Measurements from ENCODE around the gene SMC1B. TPM values are rescaled to one million over a fixed set of nuclear protein-coding genes. Genes with fewer than 3 reads are reported as not detected.

Gene SMC1B
- total and polyA plus RNA-seq, 4 donors, result 0.01 to 0.04 TPM; not detected in 2

- peaks cover 0 to 6% (median 1%) of the 10 kb centered on the region in 4 donors for H3K36me3 ChIP-seq (ENCODE audit: control insufficient read depth in 4 of 4, insufficient read depth in 4 of 4, low read length in 4 of 4)
- H3K4me1 ChIP-seq (ENCODE audit: control insufficient read depth in 5 of 5, insufficient read depth in 5 of 5, low read length in 5 of 5), result peaks cover 7 to 38% (median 18%) of the 10 kb centered on the region in 5 donors
- no peak for DNase-seq
- no peaks in the 10 kb centered on the region for H3K9me3 ChIP-seq (ENCODE audit: control insufficient read depth in 4 of 4, insufficient read depth in 3 of 4, low read length in 3 of 4)
- H3K4me3 ChIP-seq, result no peak overlapping the region
- no peak overlapping the region for H3K9ac ChIP-seq (ENCODE audit: insufficient read depth in 1 of 2, low read length in 2 of 2)
- no peaks in the 10 kb centered on the region for H3K27me3 ChIP-seq (ENCODE audit: control insufficient read depth in 3 of 3, insufficient read depth in 3 of 3, low read length in 2 of 3)
- WGBS, 2 donors, result 78% methylated on average over 4 of the region's 4 CpGs
- no peak for ATAC-seq (ENCODE audit: insufficient read depth, low FRiP score)
- no peak for TF ChIP-seq CTCF (IDR thresholded peaks at IDR 0.05; ENCODE audit: control extremely low read depth, extremely low read depth)
- H3K27ac ChIP-seq (ENCODE audit: low read depth in 1 of 2, low read length in 1 of 2), result no peak overlapping the region
Measured at GRCh38 chr22:45312856-45313255, 100.5 kb downstream of the SMC1B start.

- H3K9ac ChIP-seq (ENCODE audit: insufficient read depth in 1 of 2, low read length in 2 of 2), result no peak overlapping the region
- no peak for TF ChIP-seq CTCF (IDR thresholded peaks at IDR 0.05; ENCODE audit: control extremely low read depth, extremely low read depth)
- H3K4me3 ChIP-seq, result no peak overlapping the region
- DNase-seq (no peak), ATAC-seq (ENCODE audit: insufficient read depth, low FRiP score) (no peak)
- WGBS, 2 donors, result 91 to 92% methylated on average over 8 of the region's 8 CpGs
- H3K27me3 ChIP-seq (ENCODE audit: control insufficient read depth in 3 of 3, insufficient read depth in 3 of 3, low read length in 2 of 3), result no peaks in the 10 kb centered on the region
- H3K36me3 ChIP-seq (ENCODE audit: control insufficient read depth in 4 of 4, insufficient read depth in 4 of 4, low read length in 4 of 4), result peaks cover 0 to 6% (median 1%) of the 10 kb centered on the region in 4 donors
- peaks cover 3 to 33% (median 13%) of the 10 kb centered on the region in 5 donors for H3K4me1 ChIP-seq (ENCODE audit: control insufficient read depth in 5 of 5, insufficient read depth in 5 of 5, low read length in 5 of 5)
- H3K27ac ChIP-seq (ENCODE audit: low read depth in 1 of 2, low read length in 1 of 2), result no peak overlapping the region
- H3K9me3 ChIP-seq (ENCODE audit: control insufficient read depth in 4 of 4, insufficient read depth in 3 of 4, low read length in 3 of 4), result no peaks in the 10 kb centered on the region
Measured at GRCh38 chr22:45312415-45312814, 101.0 kb downstream of the SMC1B start.

GRCh38 chr22:45310977-45311531 is 102.3 kb downstream of the SMC1B start:
- TF ChIP-seq CTCF (IDR thresholded peaks at IDR 0.05; ENCODE audit: control extremely low read depth, extremely low read depth), result no peak
- 48 to 58% methylated on average over 14 of the region's 14 CpGs for WGBS, 2 donors
- peaks cover 0 to 6% (median 1%) of the 10 kb centered on the region in 4 donors for H3K36me3 ChIP-seq (ENCODE audit: control insufficient read depth in 4 of 4, insufficient read depth in 4 of 4, low read length in 4 of 4)
- peaks cover 3 to 30% (median 9%) of the 10 kb centered on the region in 5 donors for H3K4me1 ChIP-seq (ENCODE audit: control insufficient read depth in 5 of 5, insufficient read depth in 5 of 5, low read length in 5 of 5)
- H3K27me3 ChIP-seq (ENCODE audit: control insufficient read depth in 3 of 3, insufficient read depth in 3 of 3, low read length in 2 of 3), result no peaks in the 10 kb centered on the region
- H3K9ac ChIP-seq (ENCODE audit: insufficient read depth in 1 of 2, low read length in 2 of 2), result peak overlapping the region in 1 of 2 donors; percentile 17
- no peak for DNase-seq
- no peak overlapping the region for H3K27ac ChIP-seq (ENCODE audit: low read depth in 1 of 2, low read length in 1 of 2)
- no peaks in the 10 kb centered on the region for H3K9me3 ChIP-seq (ENCODE audit: control insufficient read depth in 4 of 4, insufficient read depth in 3 of 4, low read length in 3 of 4)
- no peak overlapping the region for H3K4me3 ChIP-seq
- no peak for ATAC-seq (ENCODE audit: insufficient read depth, low FRiP score)

Measured in lung (tissue), 12 donors.